HCT116 (cell line): ENCODE measurements around the gene OIT3.

Experiments
- CEBPB ChIP-seq: IDR thresholded peaks from 2 replicates; pipeline ENCODE4 v1.6.1; 2012; ENCODE audit warnings: low read depth
- CTCF ChIP-seq, 3 experiments: fragments of 200-600 bp in 1 of 3; sonication (generic) in 1 of 3; IDR thresholded peaks in 2 of 3; conservative IDR thresholded peaks in 1 of 3; 2 replicates each; pipeline ENCODE4 v1.5.1; 2012 to 2017; ENCODE audit warnings: low read depth in 2 of 3, low read length in 2 of 3, antibody characterized with exemption in 1 of 3, borderline replicate concordance in 1 of 3, control low read depth in 1 of 3, mild to moderate bottlenecking in 1 of 3, mixed read lengths in 1 of 3, mixed run types in 1 of 3, moderate library complexity in 1 of 3; ENCODE audit not compliant: insufficient read depth in 1 of 3
- EZH2 ChIP-seq: fragments of 200-600 bp; sonication (generic); IDR thresholded peaks from 2 replicates; pipeline ENCODE4 v1.6.1; 2017; ENCODE audit warnings: antibody characterized with exemption, mixed run types
- EZH2phosphoT487 ChIP-seq: fragments of 200-600 bp; IDR thresholded peaks from 2 replicates; pipeline ENCODE4 v1.6.1; 2018; ENCODE audit warnings: antibody characterized with exemption, borderline replicate concordance
- JUND ChIP-seq: IDR thresholded peaks from 2 replicates; pipeline ENCODE4 v1.6.1; 2012
- MAX ChIP-seq: IDR thresholded peaks from 2 replicates; pipeline ENCODE4 v1.6.1; 2012
- POLR2AphosphoS5 ChIP-seq: IDR thresholded peaks from 2 replicates; pipeline ENCODE4 v1.6.1; 2011; ENCODE audit warnings: mild to moderate bottlenecking, low read depth, low read length, moderate library complexity
- RAD21 ChIP-seq: IDR thresholded peaks from 2 replicates; pipeline ENCODE4 v1.6.1; 2012; ENCODE audit warnings: low read depth, mild to moderate bottlenecking
- SIN3A ChIP-seq: IDR thresholded peaks from 2 replicates; pipeline ENCODE4 v1.6.1; 2012; ENCODE audit warnings: low read depth

- TF ChIP-seq EZH2 (no peak), POLR2AphosphoS5 (no peak; the same call in 1 of the 2 replicates), EZH2phosphoT487 (no peak), RAD21 (no peak), CEBPB (no peak), CTCF (IDR thresholded peaks at IDR 0.05 in 2 of 3, conservative IDR thresholded peaks at IDR 0.05 in 1 of 3; ENCODE audit: borderline replicate concordance in 1 of 3, insufficient read depth in 1 of 3, low read depth in 2 of 3, low read length in 2 of 3) (no peak), MAX (no peak), JUND (no peak), SIN3A (no peak)
These were observed 87.7 kb downstream of the OIT3 start for GRCh38 chr10:72981028-72981881.
